GM19467 (cell line): ENCODE measurements around the gene ALDOB.

ENCODE experiments used
- ATAC-seq: cut with Tn5 transposase; IDR thresholded peaks from one replicate; pipeline ENCODE4 v1.9.1; 2021; ENCODE audit warnings: mild to moderate bottlenecking, moderate library complexity; ENCODE audit not compliant: unreplicated experiment

Gene ALDOB

DNA sequence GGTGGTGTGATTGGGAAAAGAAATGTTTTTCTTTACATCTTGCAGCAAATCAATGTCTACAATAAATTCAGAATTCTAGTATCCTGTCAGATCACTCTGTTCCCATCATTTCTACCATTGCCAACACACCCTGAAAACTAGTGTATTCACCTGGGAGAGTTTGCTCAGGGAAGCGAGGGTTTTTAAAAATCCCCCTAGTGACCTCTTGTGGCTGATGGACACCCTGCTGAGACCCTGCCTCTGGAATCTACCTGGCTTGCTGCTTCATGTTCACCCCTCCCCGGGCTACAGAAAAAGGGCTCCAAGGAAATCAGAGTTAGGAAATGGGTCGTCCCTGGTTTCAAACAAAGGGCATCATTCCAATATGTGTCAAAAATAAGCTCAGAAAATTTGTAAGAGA lies 21.4 kb upstream of the ALDOB start:
- no peak for ATAC-seq

DNA sequence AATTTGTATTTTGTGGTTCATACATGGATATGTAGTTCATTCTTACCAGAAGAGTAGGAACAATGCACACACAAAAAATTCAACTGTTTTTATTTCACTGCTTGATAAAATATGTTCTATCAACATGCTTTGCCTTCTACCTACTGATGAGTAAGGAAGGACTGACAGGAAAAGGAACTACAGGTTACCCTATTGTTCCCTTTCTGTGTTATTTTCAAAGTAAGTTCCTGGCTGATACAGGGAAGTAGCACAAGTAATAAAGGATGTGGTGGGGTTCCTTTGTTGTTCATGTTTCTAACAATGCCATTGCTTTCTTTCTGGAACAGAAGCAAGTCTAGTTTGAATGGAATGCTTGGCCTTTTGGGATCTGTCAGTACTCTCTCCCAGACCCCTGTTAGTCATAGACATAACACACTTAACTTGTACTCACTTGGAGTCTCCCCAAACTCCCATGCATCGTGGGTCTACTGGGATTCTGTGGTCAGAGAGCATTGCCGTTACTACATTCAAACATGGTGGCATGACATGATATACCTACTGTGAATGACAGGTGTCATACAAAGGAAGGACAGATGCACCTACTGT lies 20.2 kb upstream of the ALDOB start:
- ATAC-seq = no peak

DNA sequence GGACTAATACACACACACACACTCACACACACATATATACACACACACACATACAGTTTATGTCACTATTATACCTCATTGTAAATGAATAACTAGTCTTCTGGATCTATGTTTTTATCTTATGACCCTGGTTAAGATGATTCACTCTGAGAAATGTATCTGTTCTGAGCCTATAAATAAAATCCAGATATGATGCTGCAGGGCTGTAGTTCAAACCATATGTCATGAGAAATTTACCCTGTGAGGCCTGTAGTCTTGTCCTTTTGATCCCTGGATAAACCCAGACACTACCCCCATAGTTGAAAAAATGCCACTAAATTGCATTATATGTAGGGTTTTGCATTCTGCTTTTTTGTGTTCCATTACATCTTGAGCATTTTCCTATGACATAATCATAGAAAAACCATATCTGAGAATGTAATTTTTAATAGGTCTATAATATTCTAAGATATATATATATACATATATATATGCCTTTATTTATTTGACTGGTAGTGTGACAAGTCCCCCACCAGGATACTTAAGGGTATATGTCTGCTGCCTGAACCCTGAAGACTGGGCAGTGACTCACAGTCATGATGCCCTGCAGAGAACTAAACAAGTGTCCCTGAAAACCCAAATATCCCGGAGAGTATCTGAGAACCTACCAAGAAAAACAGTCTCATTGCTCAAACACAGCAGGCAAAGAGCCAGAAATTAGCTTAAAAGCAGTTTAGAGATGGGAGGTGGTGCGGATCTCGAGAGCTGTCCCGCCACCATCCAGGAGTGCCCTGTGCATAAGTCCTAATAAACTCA lies 18.4 kb upstream of the ALDOB start:
- no peak for ATAC-seq

DNA sequence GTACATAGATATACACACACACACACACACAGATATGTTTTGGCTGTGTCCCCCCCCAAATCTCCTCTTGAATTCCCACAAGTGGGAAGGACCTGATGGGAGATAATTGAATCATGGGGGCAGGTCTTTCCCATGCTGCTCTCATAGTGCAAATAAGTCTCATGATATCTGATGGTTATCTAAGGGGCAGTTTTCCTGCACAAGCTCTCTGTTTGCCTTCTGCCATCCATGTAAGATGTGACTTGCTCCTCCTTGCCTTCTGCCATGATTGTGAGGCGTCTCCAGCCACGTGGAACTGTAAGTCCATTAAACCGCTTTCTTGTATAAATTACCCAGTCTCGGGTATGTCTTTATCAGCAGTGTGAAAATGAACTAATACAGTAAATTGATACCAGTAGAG lies 15.9 kb upstream of the ALDOB start:
- ATAC-seq = no peak

DNA sequence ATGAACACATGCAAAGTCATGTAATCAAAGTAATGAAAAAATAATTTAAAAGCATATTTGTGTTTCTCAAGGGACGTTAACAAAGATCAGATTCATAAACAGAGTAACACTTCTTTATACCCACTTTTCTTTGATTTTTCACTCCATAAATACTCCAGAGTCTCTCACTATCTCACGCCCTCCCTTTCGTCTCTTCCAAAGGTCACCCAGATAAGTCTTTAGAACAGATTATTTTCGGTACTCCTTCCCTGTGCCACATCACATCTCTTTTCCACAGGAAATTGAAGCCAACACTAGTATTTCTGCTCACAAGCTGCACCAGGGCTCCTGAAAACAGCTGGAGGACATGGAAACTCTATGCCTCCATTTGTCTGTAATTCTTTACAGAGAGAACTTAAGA lies 15.4 kb upstream of the ALDOB start:
- ATAC-seq = no peak

DNA sequence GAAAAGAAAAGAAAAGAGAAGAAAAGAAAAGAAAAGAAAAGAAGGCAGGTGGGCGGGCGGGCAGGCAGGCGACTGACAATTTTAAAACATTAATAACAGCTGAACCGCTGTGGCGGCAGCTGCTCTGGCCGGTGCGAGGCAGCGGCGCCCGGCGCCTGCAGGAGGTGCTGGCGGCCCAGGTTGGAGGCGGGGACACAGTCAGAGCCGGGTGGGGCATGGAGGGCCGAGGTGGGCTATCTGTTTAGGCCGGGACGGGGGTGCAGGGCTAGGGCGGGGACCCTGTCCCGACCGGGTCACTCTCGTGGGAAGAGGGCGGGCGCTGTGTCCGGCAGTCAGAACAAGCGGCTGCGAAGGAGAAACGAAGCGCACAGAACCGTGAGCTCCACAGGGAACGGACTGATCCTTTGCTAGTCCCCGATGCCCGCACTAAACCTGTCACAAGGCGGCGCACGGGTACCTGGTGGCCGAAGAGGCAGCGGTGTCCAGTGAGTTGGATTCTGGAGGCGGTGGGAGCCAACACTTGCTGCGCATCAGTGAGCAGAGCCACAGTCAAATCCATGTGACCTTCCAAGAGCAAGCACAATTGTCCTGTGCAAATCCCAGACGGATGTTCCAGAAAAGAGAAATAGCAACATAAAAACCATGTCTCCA lies 13.6 kb upstream of the ALDOB start:
- ATAC-seq = peak; percentile 99

DNA sequence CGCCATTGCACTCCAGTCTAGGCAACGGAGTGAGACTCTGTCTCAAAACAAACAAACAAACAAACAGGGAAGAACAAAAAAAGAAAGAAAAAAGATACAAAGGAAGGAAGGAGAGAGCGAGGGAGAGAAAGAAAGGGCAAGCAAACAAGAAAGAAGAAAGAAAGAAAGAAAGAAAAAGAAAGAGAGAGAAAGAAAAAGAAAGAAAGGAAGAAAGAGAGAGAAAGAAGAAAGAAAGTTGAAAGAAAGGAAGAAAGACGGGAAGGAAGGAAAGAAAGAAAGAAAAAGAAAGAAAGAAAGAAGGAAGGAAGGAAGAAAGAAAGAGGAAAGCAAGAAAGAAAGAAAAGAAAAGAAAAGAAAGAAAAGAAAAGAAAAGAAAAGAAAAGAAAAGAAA lies 13.1 kb upstream of the ALDOB start:
- ATAC-seq = no peak

DNA sequence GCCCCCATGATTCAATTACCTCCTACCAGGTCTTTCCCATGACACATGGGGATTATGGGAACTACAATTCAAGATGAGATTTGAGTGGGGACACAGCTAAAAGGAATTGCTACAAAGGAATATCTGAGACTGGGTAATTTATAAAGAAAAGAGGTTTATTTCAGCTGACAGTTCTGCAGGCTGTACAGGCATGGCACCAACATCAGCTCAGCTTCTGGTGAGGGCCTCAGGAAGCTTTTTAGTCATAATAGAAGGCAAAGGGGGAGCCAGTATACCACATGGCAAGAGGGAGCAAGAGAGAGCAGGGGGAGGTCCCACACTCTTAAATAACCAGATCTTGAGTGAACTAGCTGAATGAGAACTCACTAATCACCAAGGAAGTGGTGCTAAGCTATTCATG lies 11.2 kb upstream of the ALDOB start:
- no peak for ATAC-seq

DNA sequence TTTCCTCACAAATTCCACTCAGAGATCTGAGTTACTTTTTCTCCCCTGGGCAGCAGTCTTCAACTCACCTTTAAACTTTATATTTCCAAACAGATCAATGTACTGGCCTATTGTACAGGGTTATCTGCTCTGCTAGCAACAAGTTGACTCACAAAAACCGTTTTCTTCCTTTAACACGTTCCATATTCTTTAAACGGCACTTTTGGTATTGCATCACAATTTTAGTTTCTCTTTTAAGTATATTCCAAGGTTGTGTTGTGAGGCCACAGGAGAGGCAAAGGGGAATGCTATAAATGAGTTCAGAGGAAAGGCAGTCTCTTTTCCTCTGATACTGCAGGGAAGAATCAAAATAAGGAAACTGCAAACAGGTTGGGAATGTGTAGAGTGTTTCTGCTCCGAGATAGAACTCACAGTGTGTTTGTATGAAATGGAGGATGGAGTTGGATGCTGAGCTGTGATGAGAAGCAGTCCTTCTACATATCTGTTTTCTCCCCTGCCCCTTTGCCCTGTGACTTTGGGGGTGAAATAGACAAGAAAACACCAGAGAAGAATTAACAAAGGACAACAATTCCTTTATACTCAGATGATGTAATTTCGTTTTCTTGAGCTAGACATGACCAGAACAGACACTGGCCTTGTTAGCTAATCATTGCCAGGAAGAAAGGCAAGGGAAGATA lies 9.9 kb upstream of the ALDOB start:
- no peak for ATAC-seq

DNA sequence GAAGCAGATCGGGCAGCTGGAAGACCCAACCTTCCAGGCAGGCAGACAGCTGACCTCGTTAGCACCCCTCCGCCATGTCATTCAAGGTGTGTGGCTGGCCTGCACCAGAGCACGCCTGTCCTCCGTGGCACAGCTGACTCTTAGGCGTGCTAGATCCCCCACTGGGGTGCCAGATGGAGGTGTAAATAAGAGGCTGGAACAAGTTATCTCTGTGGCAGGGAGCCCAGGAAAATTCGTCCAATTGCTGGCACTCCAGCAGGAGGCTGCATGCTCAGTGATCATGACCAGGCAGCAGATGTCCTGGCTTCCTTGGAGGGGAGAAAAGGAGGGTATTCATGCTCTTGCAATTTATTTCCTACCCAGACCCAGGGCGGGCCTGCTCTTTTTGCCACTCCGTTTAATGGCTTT lies 7.8 kb upstream of the ALDOB start:
- ATAC-seq = no peak

DNA sequence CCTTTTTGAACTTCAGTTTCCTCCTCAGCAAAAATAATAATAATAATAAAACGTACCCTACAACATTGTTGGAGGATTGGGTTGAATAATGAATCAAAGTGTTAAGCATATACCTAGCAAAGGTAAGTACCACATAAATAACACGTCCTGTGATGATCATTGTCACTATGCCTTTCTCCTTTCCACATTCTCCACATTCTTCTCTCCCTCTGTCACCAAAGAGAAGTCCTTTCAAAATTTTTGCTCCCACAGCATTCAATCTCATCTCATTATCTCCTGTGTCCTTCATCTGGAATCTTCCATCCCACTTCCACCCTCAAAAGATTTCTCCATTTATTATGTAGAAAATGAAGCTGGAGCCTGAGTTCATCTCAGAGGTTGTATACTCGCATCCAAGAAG lies 7.2 kb upstream of the ALDOB start:
- ATAC-seq = no peak

DNA sequence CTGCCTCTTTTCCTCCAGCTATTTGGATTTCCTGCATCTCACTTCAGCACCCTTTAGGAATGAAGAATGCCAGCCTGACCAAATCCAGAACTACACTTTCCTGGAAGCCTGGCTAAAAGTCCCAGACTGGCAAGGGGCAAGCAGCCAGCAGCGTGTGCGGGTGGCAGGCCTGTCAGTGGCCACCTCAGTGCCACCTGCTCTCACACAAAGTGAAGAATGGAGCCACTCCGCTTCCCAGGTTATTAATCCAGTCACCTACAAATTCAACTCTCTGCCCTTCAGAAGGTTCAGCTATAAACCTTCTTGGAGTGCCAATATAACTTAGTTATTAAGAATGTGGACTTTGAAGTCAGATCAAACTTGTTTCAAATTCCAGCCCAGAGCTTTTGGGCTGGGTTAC lies 6.7 kb upstream of the ALDOB start:
- no peak for ATAC-seq

DNA sequence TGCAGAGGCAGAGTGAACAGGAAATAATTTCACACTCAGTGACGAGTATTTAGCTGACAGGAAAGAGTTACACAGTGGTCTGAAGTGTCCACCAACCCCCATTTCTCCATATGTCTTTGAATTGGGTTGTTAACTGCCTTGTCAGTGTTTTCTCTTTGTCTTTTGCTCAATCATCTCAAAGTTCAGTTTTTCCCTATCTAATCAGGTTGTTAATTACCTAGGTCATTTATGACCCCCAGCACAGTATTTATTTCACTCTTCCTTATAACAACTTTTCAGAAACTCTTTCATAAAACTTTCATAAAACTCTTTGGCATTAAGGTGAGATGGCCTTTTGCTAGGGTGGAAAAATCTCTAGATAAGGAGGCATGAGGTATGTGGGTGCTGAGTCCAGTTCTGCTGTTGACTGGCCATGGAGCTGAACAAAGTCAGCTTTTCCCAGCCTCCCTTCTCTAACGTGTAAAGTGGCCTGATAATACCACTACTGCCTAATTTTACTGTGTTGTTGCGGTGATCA lies 5.2 kb upstream of the ALDOB start:
- ATAC-seq = no peak

DNA sequence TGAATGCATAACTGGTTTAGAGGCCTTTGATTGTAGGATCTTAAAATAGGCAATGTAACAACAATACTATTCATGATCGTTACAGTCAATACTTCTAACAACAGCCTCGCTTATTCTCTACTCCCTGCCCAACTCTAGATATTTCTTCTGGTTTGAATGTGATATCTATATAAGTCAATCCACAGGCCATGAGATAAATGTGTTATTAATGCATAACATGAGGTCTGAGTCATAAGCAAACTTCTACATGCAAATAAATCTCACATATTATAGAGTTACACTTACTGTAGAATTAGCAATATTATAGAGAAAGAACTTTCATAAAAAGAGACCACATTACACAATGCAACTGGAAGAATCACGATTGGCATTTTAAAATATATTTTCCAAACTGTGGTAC lies 2.9 kb upstream of the ALDOB start:
- no peak for ATAC-seq

DNA sequence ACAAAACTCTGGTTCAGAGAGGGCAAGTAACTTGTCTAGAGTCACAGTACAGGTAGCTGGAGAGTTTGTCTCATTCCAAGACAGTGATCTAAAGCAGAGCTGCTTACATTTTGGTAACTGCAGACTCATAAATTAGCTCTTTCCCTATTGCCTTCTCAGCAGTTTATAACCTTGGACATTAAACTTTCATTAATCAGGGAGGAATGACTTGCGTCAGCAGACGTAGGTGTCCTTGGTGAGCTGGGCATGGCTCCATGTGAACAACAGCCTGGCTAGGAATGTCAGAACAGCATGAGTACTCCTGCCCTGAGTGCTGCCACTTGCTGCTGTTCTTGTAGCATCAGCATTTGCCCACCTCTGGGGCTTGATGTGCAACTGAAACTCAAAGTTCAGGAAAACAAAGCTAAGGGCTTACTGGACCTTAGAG lies 2.2 kb upstream of the ALDOB start:
- no peak for ATAC-seq

DNA sequence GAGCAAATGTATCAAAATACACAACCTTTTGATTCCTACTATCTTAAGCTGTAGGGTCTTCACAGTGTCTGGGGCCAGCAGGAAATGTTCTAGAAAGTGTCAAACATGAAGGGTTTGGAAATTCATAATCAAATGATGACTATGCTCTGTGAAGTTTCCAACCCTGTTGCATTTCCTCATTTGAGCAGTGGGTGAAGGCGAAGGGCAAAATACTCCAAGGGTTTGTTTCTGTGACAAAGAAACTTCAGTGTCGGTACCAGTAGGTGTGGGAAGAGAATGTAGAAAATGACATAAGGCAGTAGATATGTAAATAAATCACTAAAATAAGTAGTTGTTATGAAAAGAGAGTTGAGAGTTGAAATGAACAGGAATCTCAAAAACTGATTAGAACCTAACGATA lies 576 bp downstream of the ALDOB start:
- no peak for ATAC-seq

DNA sequence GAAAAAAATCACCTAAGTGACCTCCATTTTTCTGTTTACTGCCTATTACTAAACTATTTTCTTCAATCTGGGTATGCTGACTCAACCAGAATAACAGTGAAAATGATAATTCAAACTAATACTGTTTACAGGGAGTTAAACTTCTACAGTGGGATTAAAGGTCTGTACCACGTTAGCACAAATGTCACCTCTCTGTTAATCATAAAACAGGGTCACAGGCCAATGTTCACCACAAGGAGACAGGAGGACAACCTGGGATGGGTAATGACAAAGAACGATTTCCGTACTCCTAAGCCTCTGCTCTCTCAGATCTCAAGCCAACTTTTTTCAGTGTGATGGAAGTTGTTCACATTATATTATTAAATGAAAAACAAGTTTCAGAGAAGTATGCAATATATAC lies 2.3 kb downstream of the ALDOB start:
- no peak for ATAC-seq

DNA sequence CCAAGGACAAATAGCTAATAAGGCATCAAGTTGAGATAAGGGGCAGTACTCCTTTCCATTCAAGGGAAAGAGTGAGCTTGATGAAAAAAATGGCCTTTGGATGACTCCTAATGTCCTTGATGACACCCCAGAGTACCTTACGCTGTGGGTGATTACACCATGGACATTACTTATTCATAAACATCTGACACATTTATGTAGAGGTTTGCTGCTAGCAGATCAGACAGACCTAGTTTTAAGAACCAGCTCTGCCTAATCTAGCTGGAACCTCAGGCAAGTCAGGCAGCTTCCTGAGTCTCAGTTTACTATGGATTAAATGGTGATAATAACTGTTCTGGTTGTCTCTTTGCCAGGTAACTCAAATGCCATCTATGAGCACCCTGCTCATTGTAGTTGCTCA lies 2.8 kb downstream of the ALDOB start:
- no peak for ATAC-seq

DNA sequence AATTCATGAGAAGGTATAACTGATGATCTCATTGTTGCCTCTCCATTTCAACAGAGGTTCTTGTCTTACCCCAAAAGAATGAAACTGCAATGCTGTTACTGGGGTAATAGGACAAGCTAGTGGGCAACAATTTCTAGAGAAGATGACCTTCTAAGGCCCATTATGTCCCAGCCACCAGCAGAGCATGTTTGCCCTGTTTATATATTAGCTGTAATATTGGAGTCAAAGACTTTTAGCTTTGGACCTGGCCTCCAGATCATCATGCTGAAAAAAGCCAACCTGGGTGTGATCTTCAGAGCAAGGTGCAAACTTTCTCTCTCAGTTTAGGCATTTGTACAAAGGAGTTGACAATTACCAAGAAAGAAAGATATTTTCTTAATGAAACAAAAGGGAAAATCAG lies 3.4 kb downstream of the ALDOB start:
- ATAC-seq = no peak

DNA sequence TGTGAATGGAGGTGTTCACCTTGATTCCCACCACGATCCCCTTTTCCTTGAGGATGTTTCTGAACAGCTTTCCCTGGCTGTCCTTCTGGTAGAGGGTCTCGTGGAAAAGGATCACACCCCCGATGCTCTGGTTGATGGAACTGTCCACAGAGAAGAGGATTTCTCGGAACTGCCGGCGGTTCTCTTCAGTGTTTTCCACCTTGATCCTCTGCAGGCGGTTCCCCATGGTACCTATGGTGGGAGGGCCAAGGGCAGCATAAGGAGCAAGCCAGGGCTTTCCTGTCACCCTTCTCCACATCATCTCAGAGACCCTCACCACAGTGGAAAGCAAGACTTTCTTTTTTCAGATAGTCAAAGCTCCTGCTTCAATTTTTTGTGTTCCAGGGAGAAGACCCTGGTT lies 5.8 kb downstream of the ALDOB start:
- ATAC-seq = no peak

DNA sequence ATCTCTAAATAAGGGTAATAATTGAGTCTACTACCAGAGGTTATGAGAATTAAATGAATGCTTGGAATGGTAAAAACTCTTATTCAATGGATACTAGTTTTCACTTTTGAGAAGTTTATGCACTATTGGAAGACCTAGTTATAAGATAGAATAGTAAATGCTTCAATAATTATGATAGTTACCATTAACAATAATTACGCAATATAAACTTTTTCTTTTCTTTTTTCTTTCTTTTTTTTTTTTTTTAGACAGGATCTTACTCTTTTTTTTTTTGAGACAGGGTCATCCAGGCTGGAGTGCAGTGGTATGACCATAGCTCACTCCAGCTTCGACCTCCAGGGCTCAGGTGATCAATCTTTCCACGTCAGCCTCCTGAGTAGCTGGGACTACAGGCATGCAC lies 6.7 kb downstream of the ALDOB start:
- no peak for ATAC-seq
